Tibial artery (tissue), 4 donors: ENCODE data around the gene ZNRF2.

Experiments
- DNase-seq, 2 donors: peaks; one replicate each; pipeline ENCODE4 v3.0.0-alpha.2; 2019
- H3K27ac ChIP-seq, 2 donors: fragments of 200-600 bp; sonication (generic) in 1 of 2; 1 replicate in 1 of 2; 2 replicates in 1 of 2; pipeline ENCODE4 v1.5.1; 2018 to 2019; ENCODE audit warnings: mild to moderate bottlenecking in 1 of 2
- H3K27me3 ChIP-seq, 2 donors: fragments of 200-600 bp; sonication (generic) in 1 of 2; one replicate each; pipeline versions ENCODE4 v1.5.1 to v1.6.0; 2016 to 2019
- H3K36me3 ChIP-seq, 3 donors: fragments of 200-600 bp; sonication (generic) in 2 of 3; one replicate each; pipeline ENCODE4 v1.5.1; 2016 to 2019; ENCODE audit warnings: mild to moderate bottlenecking in 2 of 3
- H3K4me1 ChIP-seq, 4 donors: fragments of 200-600 bp; sonication (generic) in 2 of 4; 1 replicate in 3 of 4; 2 replicates in 1 of 4; pipeline ENCODE4 v1.5.1; 2016 to 2019
- H3K4me3 ChIP-seq, 2 donors: fragments of 200-600 bp; sonication (generic) in 1 of 2; 1 replicate in 1 of 2; 2 replicates in 1 of 2; pipeline ENCODE4 v1.5.1; 2018 to 2019; ENCODE audit warnings: mild to moderate bottlenecking in 2 of 2
- H3K9me3 ChIP-seq, 3 donors: fragments of 200-600 bp; sonication (generic) in 1 of 3; one replicate each; pipeline ENCODE4 v1.5.1; 2016 to 2019
- intact Hi-C: fragments of 100-400 bp; cut with DNase I; formaldehyde crosslinking; loops from one replicate; pipeline ENCODE4 v1.15.0; 2023; ENCODE audit warnings: low total_unique reads
- TF ChIP-seq, protein P1 (sequence below), 2 experiments: fragments of 200-600 bp in 1 of 2; fragments of 450-650 bp in 1 of 2; IDR thresholded peaks; one replicate each; pipeline ENCODE4 v1.5.1; 2017 to 2019; ENCODE audit warnings: antibody characterized with exemption in 2 of 2, mild to moderate bottlenecking in 1 of 2, moderate library complexity in 1 of 2

ZNRF2 gene

DNA sequence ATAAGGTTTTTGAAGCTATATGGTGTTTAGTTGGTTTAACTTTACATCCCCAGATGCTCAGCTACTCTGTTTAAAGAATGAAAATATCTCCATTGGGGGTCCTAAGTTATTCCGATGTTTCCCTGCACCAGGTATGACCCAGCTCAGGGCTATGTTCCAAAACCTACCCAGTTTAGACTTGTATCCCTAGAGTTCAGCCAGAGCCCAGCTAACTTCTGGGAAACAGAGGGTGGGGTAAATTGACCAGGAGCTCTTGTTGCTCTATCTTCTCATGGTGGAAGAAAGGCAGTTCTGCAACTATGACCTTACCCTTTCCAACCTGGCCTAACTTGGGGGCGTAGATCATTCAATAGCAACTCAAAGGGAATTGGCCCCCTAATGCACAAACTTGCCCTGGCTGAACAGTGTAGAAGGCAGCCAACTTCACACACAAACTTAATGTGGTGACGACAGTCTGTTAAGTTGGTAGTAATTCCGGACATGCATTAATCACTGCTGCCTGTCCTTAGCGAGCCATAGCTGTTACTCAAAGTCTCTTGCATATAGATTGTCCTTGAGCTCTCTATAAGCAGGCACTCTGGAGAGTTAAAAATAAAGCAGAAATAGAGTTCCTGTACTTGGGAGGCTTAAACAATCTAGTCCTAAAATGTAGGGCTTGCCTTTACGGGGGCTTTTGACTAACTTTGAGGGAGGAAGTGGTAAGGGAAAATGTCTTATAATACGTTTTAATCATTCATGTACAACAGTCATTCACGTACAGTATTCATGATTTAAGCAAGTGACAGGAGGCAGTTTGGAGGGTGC, 5.3 kb upstream of the ZNRF2 start:
- peaks cover 0 to 4% (median 3%) of the 10 kb centered on the region in 4 donors for H3K4me1 ChIP-seq
- DNase-seq = no peak
- no peak overlapping the region for H3K4me3 ChIP-seq
- intact Hi-C loops = no loop called here
- no peaks in the 10 kb centered on the region for H3K9me3 ChIP-seq
- H3K36me3 ChIP-seq = no peaks in the 10 kb centered on the region
- H3K27ac ChIP-seq = no peak overlapping the region
- TF ChIP-seq, protein P1, sequence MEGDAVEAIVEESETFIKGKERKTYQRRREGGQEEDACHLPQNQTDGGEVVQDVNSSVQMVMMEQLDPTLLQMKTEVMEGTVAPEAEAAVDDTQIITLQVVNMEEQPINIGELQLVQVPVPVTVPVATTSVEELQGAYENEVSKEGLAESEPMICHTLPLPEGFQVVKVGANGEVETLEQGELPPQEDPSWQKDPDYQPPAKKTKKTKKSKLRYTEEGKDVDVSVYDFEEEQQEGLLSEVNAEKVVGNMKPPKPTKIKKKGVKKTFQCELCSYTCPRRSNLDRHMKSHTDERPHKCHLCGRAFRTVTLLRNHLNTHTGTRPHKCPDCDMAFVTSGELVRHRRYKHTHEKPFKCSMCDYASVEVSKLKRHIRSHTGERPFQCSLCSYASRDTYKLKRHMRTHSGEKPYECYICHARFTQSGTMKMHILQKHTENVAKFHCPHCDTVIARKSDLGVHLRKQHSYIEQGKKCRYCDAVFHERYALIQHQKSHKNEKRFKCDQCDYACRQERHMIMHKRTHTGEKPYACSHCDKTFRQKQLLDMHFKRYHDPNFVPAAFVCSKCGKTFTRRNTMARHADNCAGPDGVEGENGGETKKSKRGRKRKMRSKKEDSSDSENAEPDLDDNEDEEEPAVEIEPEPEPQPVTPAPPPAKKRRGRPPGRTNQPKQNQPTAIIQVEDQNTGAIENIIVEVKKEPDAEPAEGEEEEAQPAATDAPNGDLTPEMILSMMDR (IDR thresholded peaks at IDR 0.05) = no peak
- H3K27me3 ChIP-seq = no peaks in the 10 kb centered on the region

DNA sequence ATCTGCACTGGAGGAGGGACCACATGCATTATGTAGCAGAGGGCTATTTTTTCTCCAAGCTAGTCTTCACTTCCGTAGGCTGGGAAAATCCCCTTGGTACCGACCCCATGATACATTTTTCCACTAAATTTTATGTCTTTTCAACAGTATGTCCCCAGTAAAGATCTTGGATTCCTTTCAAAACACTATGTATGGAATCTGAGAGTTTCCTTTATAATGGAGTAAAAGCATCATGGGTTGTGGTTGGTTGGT, 4.8 kb upstream of the ZNRF2 start:
- no peak overlapping the region for H3K27ac ChIP-seq
- intact Hi-C loops = no loop called here
- no peak overlapping the region for H3K4me3 ChIP-seq
- peaks cover 0 to 4% (median 3%) of the 10 kb centered on the region in 4 donors for H3K4me1 ChIP-seq
- TF ChIP-seq, protein P1 (IDR thresholded peaks at IDR 0.05) = no peak
- H3K9me3 ChIP-seq = no peaks in the 10 kb centered on the region
- no peaks in the 10 kb centered on the region for H3K36me3 ChIP-seq
- DNase-seq = no peak
- peaks cover 0 to 3% of the 10 kb centered on the region in 2 donors for H3K27me3 ChIP-seq

DNA sequence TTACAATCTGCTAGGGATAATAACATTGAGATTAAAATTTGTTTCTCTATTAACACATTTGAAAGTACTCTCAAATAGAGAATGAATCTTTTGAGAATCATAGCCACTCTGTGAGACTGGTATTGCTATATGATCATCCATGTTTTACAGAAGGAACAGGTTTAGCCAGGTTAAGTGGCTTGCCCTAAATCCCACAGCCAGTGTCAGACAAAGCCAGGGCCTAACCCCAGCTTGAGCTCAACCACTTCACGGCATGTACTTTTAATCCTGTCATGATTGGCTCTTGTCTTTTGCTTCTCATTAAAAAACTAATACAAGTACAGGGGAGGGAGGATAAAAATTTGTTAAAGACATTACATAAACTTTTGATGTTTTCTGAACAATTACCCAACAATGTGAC, 3.8 kb upstream of the ZNRF2 start:
- TF ChIP-seq, protein P1 (IDR thresholded peaks at IDR 0.05) = no peak
- Histone ChIP-seq H3K9me3 (no peaks in the 10 kb centered on the region), H3K27ac (no peak overlapping the region), H3K36me3 (no peaks in the 10 kb centered on the region), H3K27me3 (peaks cover 0 to 3% of the 10 kb centered on the region in 2 donors), H3K4me1 (peaks cover 0 to 4% (median 3%) of the 10 kb centered on the region in 4 donors), H3K4me3 (no peak overlapping the region)
- intact Hi-C loops = loop anchor here (10.0 kb wide), 2 partner anchors 116 to 146 kb away; partner anchors contain the start of gene MTURN
- no peak for DNase-seq

DNA sequence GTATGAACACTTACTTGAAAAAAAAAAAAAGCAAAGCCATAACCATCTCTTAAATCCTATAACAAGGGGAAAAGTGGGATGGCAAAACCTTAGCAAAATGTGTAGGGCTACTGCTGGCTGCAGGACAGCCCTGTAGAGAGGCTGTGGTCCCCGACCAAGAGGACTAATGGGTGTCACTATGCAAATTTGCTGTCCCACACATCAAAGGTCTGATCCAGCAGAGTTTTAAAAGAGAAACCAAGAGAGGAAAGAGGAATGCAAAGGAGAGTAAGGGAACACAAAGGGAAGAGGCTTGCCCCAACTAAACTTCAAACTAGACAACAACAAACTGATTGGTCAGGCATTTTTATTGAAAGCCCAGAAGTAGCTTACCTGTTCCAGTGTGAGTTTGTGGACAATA, 3.1 kb upstream of the ZNRF2 start:
- intact Hi-C loops = loop anchor here (10.0 kb wide), 2 partner anchors 116 to 146 kb away; partner anchors contain the start of gene MTURN
- no peak overlapping the region for H3K27ac ChIP-seq
- TF ChIP-seq, protein P1 (IDR thresholded peaks at IDR 0.05) = no peak
- H3K9me3 ChIP-seq = no peaks in the 10 kb centered on the region
- no peak overlapping the region for H3K4me3 ChIP-seq
- H3K27me3 ChIP-seq = peaks cover 0 to 3% of the 10 kb centered on the region in 2 donors
- no peak for DNase-seq
- H3K36me3 ChIP-seq = no peaks in the 10 kb centered on the region
- H3K4me1 ChIP-seq = peaks cover 0 to 6% (median 3%) of the 10 kb centered on the region in 4 donors

DNA sequence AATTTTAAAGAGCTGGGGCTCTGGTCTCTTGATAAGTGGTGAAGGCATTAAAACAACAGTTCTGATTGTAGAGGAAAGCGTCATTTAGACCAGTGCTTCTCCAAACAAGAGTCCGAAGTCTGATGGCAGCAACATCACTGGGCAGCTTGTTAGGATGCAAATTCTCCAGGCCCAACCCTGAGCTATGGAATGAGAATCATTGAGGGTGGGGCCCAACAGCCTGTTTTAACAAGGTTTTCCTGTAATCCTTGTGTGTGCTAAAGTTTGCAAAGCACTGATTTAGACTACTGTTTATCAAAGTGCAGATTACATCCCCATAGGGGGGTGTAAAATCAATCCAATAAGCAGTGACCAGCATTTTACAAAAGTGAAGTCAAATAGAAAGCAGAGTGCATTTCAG, 2.6 kb upstream of the ZNRF2 start:
- intact Hi-C loops = loop anchor here (10.0 kb wide), 2 partner anchors 117 to 147 kb away; partner anchors contain the start of gene MTURN

More for the DNA sequence above, 2.6 kb upstream of the ZNRF2 start:
- TF ChIP-seq, protein P1 (IDR thresholded peaks at IDR 0.05) = no peak
- no peak for DNase-seq
- peaks cover 0 to 11% (median 6%) of the 10 kb centered on the region in 4 donors for H3K4me1 ChIP-seq
- peaks cover 0 to 3% of the 10 kb centered on the region in 2 donors for H3K27me3 ChIP-seq
- no peak overlapping the region for H3K4me3 ChIP-seq
- H3K9me3 ChIP-seq = no peaks in the 10 kb centered on the region
- no peak overlapping the region for H3K27ac ChIP-seq
- no peaks in the 10 kb centered on the region for H3K36me3 ChIP-seq
